ENCODE data around the gene GOLGA6L7.
"Not testable (repeated sequence)": the region's sequence is repeated elsewhere in the genome, so short reads cannot be mapped to it uniquely, and the experiment has no call there.

Gene GOLGA6L7

DNA sequence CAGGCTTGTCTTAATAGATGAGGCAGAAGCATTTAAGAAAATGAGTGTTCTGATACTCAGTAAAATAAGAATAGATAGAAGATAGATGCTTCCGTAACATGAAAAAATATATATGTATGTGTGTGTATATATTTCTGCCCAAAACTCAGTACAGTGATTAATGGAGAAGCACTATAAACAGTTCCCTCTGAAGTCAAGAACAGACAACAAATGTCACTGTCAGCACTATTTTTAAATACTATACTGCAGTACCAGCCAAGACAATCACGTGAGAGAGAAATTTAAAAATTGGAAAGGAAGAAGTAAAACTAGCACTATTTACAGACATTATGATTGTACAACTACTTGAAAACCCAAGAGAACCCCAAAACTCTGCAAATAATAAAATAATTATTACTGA, 27.0 kb downstream of the GOLGA6L7 start:
- not testable (repeated sequence) for FAIRE-seq; DNase-seq (ENCODE audit: insufficient read length, low spot score)

DNA sequence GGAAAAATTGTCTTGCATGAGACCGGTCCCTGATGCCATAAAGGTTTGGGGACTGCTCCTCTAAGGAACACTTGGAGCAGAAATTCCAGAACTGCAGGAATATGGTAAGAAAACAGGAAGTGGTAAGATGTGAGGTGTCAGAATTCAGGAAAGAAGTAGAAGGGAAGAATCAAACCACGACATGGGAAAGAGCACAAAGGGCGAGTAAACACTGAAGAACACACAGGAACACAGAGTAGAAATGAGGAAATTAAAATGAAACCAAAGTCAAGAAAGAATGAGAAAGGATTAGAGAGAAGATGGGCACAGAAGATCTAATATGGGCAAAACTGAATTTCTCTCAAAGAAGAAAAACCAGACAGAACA, 28.5 kb downstream of the GOLGA6L7 start:
- not testable (repeated sequence) for FAIRE-seq; DNase-seq (ENCODE audit: insufficient read length, low spot score)

DNA sequence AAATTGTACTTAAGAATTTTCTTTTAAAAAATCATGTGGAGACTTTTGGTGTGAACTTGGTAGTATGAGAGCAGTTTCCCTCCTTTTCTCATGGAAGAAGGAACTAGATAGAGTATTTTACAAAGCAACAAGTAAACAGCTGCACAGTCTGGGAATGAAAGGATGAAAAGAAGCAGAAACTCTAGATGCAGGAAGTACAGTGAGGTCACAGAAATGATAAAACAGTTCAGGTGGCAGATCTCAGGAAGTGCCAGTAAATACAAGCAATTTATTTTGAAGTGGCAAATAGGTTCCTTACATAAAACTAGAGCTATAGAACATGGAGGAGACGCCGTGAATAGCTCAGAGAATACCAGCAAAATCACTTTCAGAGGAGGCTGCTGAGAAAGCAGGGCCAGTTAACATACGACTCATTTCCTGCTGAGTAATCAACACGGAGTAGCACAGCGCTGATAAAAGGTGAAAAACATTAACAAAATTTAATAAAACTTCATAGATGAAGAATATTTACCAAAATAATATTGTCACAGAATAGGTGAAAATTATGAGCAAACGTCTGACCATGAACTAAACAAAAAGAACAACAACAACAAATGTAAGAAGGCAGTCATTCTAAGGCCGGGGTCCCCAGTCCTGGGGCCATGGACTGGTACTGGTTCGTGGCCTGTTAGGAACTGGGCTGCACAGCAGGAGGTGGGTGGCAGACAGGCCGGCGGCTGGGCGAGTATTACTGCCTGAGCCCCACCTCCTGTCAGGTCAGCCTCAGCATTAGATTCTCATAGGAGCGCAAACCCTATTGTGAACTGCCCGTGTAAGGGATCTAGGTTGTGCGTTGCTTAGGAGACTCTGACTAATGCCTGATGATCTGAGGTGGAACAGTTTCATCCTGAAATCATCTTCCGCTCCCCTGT, 29.2 kb downstream of the GOLGA6L7 start:
- FAIRE-seq: peak; percentile 99
- DNase-seq (ENCODE audit: insufficient read length, low spot score): not testable (repeated sequence)

DNA sequence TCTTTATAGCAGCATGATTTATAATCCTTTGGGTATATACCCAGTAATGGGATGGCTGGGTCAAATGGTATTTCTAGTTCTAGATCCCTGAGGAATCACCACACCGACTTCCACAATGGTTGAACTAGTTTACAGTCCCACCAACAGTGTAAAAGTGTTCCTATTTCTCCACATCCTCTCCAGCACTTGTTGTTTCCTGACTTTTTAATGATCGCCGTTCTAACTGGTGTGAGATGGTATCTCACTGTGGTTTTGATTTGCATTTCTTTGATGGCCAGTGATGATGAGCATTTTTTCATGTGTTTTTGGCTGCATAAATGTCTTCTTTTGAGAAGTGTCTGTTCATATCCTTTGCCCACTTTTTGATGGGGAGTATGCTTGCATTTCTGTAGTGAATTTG, 30.3 kb downstream of the GOLGA6L7 start:
- DNase-seq (ENCODE audit: insufficient read length, low spot score); FAIRE-seq: not testable (repeated sequence)

DNA sequence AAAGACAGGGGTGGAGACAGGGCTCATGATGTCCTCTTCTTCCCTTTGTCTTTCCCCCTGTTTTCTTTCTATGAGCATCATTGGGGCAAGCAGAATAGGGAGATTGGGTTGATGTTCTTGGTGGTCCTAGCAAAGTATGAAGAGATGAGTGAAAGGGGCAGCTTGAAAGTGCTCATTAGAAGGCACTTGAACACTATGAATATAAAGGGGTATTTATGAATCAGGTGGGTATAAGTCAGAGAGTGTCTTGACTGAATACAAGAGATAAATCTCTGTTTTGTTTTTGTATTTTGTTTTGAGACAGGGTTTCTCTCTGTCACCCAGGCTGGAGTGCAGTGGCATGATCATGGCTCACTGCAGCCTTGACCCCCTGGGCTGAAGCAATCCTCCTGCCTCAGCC, 34.4 kb downstream of the GOLGA6L7 start:
- not testable (repeated sequence) for FAIRE-seq; DNase-seq (ENCODE audit: insufficient read length, low spot score)

DNA sequence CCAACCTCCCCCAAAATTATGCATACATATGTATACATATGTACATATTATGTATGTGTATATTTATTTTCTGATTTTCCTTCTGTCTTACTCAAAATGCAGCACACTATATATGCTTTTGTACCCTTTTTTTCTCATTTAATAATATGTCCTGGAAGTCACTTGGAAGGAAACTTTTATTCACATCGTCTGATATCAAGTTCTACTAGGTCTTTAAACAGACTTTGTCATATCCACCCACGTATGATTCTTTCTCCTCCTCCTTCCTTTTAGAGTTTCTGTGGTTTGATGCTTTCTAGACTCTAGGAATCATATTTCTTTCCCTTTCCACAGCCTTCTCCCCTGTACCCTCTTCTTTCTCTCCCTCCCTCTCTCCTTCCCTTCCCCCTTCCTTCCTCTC, 35.1 kb downstream of the GOLGA6L7 start:
- FAIRE-seq; DNase-seq (ENCODE audit: insufficient read length, low spot score): not testable (repeated sequence)

DNA sequence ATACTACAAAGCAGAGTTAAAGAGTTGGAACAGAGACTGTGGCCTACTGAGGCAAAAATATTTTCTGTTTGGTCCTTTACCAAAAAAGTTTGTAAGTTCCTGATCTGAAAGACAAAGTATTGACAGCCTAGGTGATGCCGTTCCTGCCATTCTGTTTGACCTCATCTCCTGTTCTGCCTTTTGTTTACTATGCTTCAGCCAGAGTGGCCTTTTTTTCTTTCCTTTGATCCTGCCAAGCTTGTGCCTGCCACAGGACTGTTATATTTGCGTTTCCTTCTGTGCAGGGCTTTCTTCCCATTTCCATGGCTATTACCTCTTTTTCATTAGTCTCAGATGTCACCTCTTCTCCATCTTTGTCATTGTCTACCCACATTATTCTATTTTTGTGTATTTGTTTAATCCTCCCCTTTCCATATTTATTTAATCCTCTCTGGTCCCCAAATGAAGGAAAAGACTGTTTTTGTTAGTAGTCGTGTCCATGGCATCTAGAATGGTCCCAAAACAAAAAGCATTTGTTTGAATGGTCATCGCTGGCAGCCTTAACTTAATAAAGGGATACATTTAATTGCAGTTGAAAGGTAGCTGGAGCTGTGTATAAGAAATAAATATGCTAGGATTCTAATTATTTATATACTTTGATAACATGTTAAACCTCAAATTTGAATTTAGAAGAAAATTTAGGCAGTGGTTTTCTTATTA, 36.4 kb downstream of the GOLGA6L7 start:
- DNase-seq (ENCODE audit: insufficient read length, low spot score); FAIRE-seq: not testable (repeated sequence)

DNA sequence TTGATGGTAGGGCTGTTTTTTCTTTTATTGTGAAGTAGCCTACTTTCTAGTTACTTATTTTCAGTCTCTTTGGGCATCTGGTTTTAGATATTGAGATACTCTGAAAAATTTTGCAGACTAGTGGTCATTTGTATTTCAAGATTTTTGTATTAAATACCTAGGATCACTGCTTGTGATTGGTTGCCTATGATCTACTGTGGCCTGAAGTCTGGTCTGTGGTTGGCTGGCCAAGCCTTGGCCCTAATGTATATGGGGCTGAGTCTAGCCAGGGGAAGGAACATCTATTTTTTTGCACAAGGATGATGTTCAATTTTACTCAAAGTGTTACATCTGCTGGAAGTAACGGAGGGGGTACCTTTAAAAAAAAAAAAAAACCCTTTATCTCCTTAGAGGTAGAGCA, 38.0 kb downstream of the GOLGA6L7 start:
- DNase-seq (ENCODE audit: insufficient read length, low spot score); FAIRE-seq: not testable (repeated sequence)

DNA sequence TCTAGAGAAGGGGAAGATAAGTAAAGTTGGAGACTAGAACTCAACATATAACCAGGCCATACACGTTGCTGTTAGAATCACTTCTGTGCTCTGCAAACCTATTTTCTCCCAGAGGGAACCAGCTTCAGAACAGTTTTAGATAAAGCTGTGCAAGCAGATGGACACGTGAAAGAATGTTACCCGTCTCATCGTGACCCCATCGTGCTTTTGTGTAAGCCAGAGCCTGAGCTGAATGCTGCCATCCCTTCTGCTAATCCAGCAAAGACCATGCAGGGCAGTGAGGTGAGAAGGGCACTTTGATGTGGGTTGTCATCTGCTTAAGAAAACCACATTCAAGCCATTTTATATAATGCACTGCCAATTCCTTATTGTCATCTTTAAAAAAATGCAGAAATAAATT, 40.3 kb downstream of the GOLGA6L7 start:
- FAIRE-seq: peak; percentile 23
- not testable (repeated sequence) for DNase-seq (ENCODE audit: insufficient read length, low spot score)

DNA sequence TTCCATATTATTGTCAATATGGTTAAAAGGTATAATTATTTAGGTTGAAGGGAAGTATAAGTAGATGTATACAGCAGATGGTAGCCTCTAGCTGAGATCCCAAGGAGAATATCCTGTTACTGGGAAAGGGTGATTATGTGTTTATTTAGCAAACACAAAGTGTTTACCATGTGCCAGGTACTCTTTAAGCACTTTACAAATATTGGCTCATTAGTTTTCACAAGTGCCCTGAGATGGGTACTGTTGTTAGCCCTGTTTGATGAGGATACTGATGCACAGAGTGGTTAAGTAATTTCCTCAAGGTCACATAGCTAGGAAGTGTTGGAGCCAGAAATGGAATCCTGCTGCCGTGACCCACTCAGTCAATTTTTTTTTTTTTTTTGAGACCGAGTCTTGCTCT, 48.1 kb downstream of the GOLGA6L7 start:
- FAIRE-seq; DNase-seq (ENCODE audit: insufficient read length, low spot score): not testable (repeated sequence)

DNA sequence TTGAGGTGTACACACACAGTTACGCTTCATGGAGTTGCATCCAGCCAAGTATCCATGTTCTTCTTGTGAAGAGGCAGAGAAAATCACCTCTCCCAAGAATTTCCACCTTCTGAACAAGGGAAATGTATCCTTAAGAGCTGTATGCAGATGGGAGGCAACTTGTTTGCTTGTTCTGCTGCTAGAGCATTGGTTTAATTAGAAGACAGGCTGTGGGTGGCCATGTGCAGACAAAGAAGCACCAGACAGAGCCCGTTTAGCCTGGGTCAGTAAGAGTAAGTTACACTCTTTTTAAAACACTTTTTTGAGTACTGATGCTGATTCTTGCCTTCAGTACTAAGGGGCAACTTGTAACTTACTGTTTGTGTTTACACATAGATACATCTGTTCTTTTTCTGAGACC, 50.2 kb downstream of the GOLGA6L7 start:
- peak; percentile 68 for FAIRE-seq

DNA sequence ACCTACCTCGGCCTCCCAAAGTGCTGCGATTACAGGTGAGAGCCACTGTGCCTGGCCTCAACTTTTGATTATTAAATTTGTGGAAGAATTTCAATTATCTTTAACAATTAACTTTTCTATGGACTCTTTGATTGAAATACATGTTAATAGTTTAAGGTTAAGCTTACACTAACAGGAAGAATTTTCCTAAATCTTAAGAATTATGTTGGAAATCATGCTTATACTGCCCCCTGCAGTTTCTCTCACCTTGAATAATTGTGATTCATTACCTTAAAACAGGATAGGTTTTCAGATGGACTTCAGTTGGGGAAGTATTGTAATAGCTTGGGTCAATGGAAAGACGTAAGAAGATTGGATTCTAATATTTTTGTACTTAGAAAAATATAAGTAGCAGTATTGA, 54.2 kb downstream of the GOLGA6L7 start:
- FAIRE-seq; DNase-seq (ENCODE audit: insufficient read length, low spot score): not testable (repeated sequence)

More for the DNA sequence above, 50.2 kb downstream of the GOLGA6L7 start:
- DNase-seq (ENCODE audit: insufficient read length, low spot score): not testable (repeated sequence)
